HepG2 (cell line): ENCODE measurements around the gene FAM78A. TPM values are rescaled to one million over a fixed set of nuclear protein-coding genes. Genes with fewer than 3 reads are reported as not detected.

Experiments
- AGO1 ChIP-seq: fragments of 200-400 bp; formaldehyde crosslinking; IDR thresholded peaks from 2 replicates; pipeline ENCODE4 v1.6.1; 2017; ENCODE audit warnings: mild to moderate bottlenecking, low read depth, low read length, moderate library complexity; ENCODE audit not compliant: poor library complexity, severe bottlenecking
- CBX5 ChIP-seq: sonication (generic); formaldehyde crosslinking; IDR thresholded peaks from 2 replicates; pipeline ENCODE4 v1.4.0; 2020; ENCODE audit warnings: missing genetic modification reagents, borderline replicate concordance
- ELF1 ChIP-seq: sonication (generic); formaldehyde crosslinking; IDR thresholded peaks from 2 replicates; pipeline ENCODE4 v1.4.0; 2020; ENCODE audit warnings: missing genetic modification reagents
- MAF1 ChIP-seq: sonication (generic); formaldehyde crosslinking; IDR thresholded peaks from 2 replicates; pipeline ENCODE4 v1.5.0; 2020; ENCODE audit warnings: missing genetic modification reagents, borderline replicate concordance
- MED1 ChIP-seq: sonication (generic); formaldehyde crosslinking; IDR thresholded peaks from 2 replicates; pipeline ENCODE4 v1.4.0; 2020; ENCODE audit warnings: missing genetic modification reagents
- MTA1 ChIP-seq: sonication (generic); formaldehyde crosslinking; IDR thresholded peaks from 2 replicates; pipeline ENCODE4 v1.4.0; 2020; ENCODE audit warnings: missing genetic modification reagents, mild to moderate bottlenecking, borderline replicate concordance
- NFYB ChIP-seq: sonication (generic); formaldehyde crosslinking; IDR thresholded peaks from 2 replicates; pipeline ENCODE4 v1.4.0; 2020; ENCODE audit warnings: missing genetic modification reagents
- PAF1 ChIP-seq: IDR thresholded peaks from 2 replicates; pipeline ENCODE4 v1.6.1; 2016; ENCODE audit warnings: missing genetic modification reagents, missing compliant biosample characterization
- RBM39 ChIP-seq: fragments of 200-400 bp; formaldehyde crosslinking; IDR thresholded peaks from one replicate; pipeline ENCODE4 v1.6.1; 2018; ENCODE audit warnings: antibody characterized with exemption, mild to moderate bottlenecking, low read depth, low read length; ENCODE audit not compliant: poor library complexity, severe bottlenecking
- RORA ChIP-seq: sonication (generic); formaldehyde crosslinking; IDR thresholded peaks from 2 replicates; pipeline ENCODE4 v1.5.0; 2020; ENCODE audit warnings: mild to moderate bottlenecking, missing genetic modification reagents, moderate library complexity
- SIX4 ChIP-seq: sonication (generic); formaldehyde crosslinking; IDR thresholded peaks from 2 replicates; pipeline ENCODE4 v1.4.0; 2020; ENCODE audit warnings: missing genetic modification reagents
- SNAPC4 ChIP-seq: sonication (generic); formaldehyde crosslinking; IDR thresholded peaks from 2 replicates; pipeline ENCODE4 v1.4.0; 2020; ENCODE audit warnings: mild to moderate bottlenecking, missing genetic modification reagents
- SNRNP70 ChIP-seq: fragments of 200-400 bp; formaldehyde crosslinking; IDR thresholded peaks from 2 replicates; pipeline ENCODE4 v1.6.1; 2017; ENCODE audit warnings: mild to moderate bottlenecking, low read depth, low read length, moderate library complexity
- SP4 ChIP-seq: sonication (generic); formaldehyde crosslinking; IDR thresholded peaks from 2 replicates; pipeline ENCODE4 v1.8.1; 2023; ENCODE audit warnings: mild to moderate bottlenecking, missing genetic modification reagents
- TARDBP ChIP-seq: sonication (generic); formaldehyde crosslinking; IDR thresholded peaks from 2 replicates; pipeline ENCODE4 v1.8.0; 2022; ENCODE audit warnings: mild to moderate bottlenecking, missing genetic modification reagents
- ZNF230 ChIP-seq: sonication (generic); formaldehyde crosslinking; IDR thresholded peaks from 2 replicates; pipeline ENCODE4 v1.4.0; 2020; ENCODE audit warnings: mild to moderate bottlenecking, missing genetic modification reagents
- ZNF260 ChIP-seq: sonication (generic); formaldehyde crosslinking; IDR thresholded peaks from 2 replicates; pipeline ENCODE4 v1.4.0; 2020; ENCODE audit warnings: missing genetic modification reagents, low read depth, mild to moderate bottlenecking, borderline replicate concordance
- ZNF670 ChIP-seq: sonication (generic); formaldehyde crosslinking; IDR thresholded peaks from 2 replicates; pipeline ENCODE4 v1.8.0; 2022; ENCODE audit warnings: mild to moderate bottlenecking, missing genetic modification reagents, borderline replicate concordance
- polyA plus RNA-seq, 8 experiments: library from polyadenylated mRNA; depleted of rRNA in 3 of 8; stranded (reverse) in 7 of 8; unstranded in 1 of 8; fragments of >200 nt; fragmentation: Illumina TruSeq in 4 of 8; extraction: Trizol in 4 of 8; gene quantifications; 2 replicates each; pipeline versions ENCODE4 v1.2.1 to v1.2.3, GENCODE V29; 2011 to 2016; ENCODE audit warnings: low read depth in 4 of 8, missing spikeins in 1 of 8, mixed read lengths in 1 of 8; ENCODE audit not compliant: insufficient read depth in 1 of 8
- total RNA-seq, 5 experiments: library from RNA; depleted of rRNA; stranded (reverse); fragments of >200 nt; fragmentation: Illumina TruSeq; extraction: Trizol; gene quantifications; 2 replicates each; pipeline ENCODE4 v1.2.3, GENCODE V29; 2016; ENCODE audit warnings: low read depth in 1 of 5
- TF ChIP-seq, protein P1 (sequence below): sonication (generic); formaldehyde crosslinking; IDR thresholded peaks from 2 replicates; pipeline ENCODE4 v1.4.0; 2020; ENCODE audit warnings: missing genetic modification reagents

Gene FAM78A
- total and polyA plus RNA-seq, 2 of the 13 experiments (the other 11 are each of a cell fraction or from before 2014, with no cell fraction given), result 0.18 to 0.62 TPM

DNA sequence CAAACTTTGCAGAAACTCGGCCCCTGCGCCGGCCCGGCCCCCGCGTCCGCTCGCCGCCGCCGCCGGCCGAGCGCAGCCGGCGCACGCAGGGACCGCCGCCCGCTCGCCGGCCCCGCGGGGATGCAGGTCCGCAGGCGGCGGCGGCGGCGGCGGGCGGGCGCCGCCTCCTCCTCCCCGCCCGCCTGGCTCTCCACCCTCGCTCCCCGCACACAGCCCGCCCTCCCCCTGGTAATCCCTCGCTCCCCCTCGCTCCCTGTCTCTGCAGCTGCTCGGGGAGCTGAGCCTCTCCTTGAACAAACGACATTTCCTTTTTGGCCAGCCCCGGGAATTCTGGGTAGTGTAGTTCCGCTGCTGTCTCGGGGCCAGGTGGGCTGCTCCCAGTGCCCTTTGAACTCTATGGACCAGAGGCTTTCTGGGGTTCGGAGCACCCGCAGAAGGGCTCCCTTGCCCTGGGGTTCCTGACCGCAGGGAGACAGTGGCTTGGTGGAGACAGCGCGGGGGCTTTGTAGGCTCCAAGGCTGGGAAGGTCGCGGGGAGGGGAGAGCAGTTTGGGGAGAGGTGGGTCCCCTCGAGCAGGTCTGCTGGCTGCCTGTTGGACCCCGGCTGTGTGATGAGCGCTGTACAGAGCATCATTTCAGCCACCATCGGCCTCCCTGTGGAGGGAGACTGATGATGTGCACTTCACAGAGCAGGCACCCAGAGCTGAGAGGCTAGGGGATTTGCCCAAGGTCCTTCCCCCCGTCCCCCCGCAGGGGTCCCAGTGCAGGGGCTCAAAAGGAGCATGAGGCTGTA is 1.8 kb upstream of the FAM78A start (continued):
- no peak for TF ChIP-seq SP4
- no peak for TF ChIP-seq MTA1 (CRISPR knock-in tag)
- TF ChIP-seq PAF1, result no peak
- no peak for TF ChIP-seq RORA (CRISPR knock-in tag)
- TF ChIP-seq MED1, result no peak
- no peak for TF ChIP-seq ZNF260 (CRISPR knock-in tag)
- peak; percentile 57; the same call in 1 of the 2 replicates for TF ChIP-seq ELF1 (CRISPR knock-in tag)
- TF ChIP-seq NFYB, result no peak
- peak; percentile 46 for TF ChIP-seq RBM39
- TF ChIP-seq TARDBP (CRISPR knock-in tag), result no peak
- TF ChIP-seq MAF1 (CRISPR knock-in tag), result no peak
- TF ChIP-seq, protein P1, sequence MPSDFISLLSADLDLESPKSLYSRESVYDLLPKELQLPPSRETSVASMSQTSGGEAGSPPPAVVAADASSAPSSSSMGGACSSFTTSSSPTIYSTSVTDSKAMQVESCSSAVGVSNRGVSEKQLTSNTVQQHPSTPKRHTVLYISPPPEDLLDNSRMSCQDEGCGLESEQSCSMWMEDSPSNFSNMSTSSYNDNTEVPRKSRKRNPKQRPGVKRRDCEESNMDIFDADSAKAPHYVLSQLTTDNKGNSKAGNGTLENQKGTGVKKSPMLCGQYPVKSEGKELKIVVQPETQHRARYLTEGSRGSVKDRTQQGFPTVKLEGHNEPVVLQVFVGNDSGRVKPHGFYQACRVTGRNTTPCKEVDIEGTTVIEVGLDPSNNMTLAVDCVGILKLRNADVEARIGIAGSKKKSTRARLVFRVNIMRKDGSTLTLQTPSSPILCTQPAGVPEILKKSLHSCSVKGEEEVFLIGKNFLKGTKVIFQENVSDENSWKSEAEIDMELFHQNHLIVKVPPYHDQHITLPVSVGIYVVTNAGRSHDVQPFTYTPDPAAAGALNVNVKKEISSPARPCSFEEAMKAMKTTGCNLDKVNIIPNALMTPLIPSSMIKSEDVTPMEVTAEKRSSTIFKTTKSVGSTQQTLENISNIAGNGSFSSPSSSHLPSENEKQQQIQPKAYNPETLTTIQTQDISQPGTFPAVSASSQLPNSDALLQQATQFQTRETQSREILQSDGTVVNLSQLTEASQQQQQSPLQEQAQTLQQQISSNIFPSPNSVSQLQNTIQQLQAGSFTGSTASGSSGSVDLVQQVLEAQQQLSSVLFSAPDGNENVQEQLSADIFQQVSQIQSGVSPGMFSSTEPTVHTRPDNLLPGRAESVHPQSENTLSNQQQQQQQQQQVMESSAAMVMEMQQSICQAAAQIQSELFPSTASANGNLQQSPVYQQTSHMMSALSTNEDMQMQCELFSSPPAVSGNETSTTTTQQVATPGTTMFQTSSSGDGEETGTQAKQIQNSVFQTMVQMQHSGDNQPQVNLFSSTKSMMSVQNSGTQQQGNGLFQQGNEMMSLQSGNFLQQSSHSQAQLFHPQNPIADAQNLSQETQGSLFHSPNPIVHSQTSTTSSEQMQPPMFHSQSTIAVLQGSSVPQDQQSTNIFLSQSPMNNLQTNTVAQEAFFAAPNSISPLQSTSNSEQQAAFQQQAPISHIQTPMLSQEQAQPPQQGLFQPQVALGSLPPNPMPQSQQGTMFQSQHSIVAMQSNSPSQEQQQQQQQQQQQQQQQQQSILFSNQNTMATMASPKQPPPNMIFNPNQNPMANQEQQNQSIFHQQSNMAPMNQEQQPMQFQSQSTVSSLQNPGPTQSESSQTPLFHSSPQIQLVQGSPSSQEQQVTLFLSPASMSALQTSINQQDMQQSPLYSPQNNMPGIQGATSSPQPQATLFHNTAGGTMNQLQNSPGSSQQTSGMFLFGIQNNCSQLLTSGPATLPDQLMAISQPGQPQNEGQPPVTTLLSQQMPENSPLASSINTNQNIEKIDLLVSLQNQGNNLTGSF (CRISPR knock-in tag), result no peak
- TF ChIP-seq ZNF670 (CRISPR knock-in tag), result no peak
- no peak for TF ChIP-seq SNRNP70
- TF ChIP-seq ZNF230 (CRISPR knock-in tag), result no peak
- TF ChIP-seq AGO1, result no peak
- no peak for TF ChIP-seq SIX4 (CRISPR knock-in tag)
- no peak for TF ChIP-seq CBX5 (CRISPR knock-in tag)
- no peak for TF ChIP-seq SNAPC4 (CRISPR knock-in tag)
